ENCODE data around the gene OSBPL5.

DNA sequence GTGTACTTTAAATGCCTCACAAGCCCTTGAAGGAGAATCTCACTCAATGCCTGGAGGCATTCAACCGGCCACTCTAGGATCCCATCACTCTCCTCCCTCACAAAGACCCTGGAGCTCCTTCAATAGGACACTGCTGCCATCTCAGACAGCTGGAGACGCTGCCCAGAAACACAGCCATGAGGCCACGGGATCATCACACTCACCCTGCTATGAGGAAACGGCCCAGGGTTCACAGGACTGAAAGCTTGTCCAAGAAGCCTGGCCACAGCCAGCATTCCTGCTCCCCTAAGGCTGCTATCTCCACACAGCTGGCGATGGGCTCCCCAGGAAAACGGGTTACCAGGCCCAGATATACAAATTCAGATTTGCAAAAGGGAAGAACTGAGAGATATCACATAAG is 121.1 kb downstream of the OSBPL5 start:
- TF ChIP-seq POLR2A (IDR thresholded peaks at IDR 0.05) = no peak
- no peak for TF ChIP-seq EP300 (IDR thresholded peaks at IDR 0.05; ENCODE audit: low read depth)
